HEK293T (cell line): ENCODE data around the gene TPRG1.

Experiments used
- ARNT ChIP-seq: fragments of 450-650 bp; IDR thresholded peaks from 2 replicates; pipeline ENCODE4 v1.6.1; 2017; ENCODE audit warnings: mild to moderate bottlenecking
- BHLHE40 ChIP-seq: fragments of 450-650 bp; IDR thresholded peaks from 2 replicates; pipeline ENCODE4 v1.6.1; 2016; ENCODE audit warnings: mild to moderate bottlenecking, moderate library complexity, borderline replicate concordance
- ELF4 ChIP-seq: fragments of 450-650 bp; IDR thresholded peaks from 2 replicates; pipeline ENCODE4 v1.6.1; 2017; ENCODE audit warnings: antibody characterized with exemption
- FOXK2 ChIP-seq: fragments of 450-650 bp; IDR thresholded peaks from 2 replicates; pipeline ENCODE4 v1.6.1; 2016; ENCODE audit warnings: mild to moderate bottlenecking
- FOXM1 ChIP-seq: fragments of 450-650 bp; IDR thresholded peaks from 2 replicates; pipeline ENCODE4 v1.6.1; 2017; ENCODE audit warnings: mild to moderate bottlenecking, borderline replicate concordance
- LEF1 ChIP-seq: fragments of 450-650 bp; IDR thresholded peaks from 2 replicates; pipeline ENCODE4 v1.6.1; 2017; ENCODE audit warnings: mild to moderate bottlenecking, borderline replicate concordance
- NFRKB ChIP-seq: fragments of 450-650 bp; IDR thresholded peaks from 2 replicates; pipeline ENCODE4 v1.6.1; 2016; ENCODE audit warnings: mild to moderate bottlenecking, moderate library complexity
- SP1 ChIP-seq: fragments of 450-650 bp; IDR thresholded peaks from 2 replicates; pipeline ENCODE4 v1.6.1; 2017
- SUZ12 ChIP-seq: fragments of 450-650 bp; IDR thresholded peaks from 2 replicates; pipeline ENCODE4 v1.6.1; 2016; ENCODE audit warnings: mild to moderate bottlenecking
- TARDBP ChIP-seq: fragments of 450-650 bp; IDR thresholded peaks from 2 replicates; pipeline ENCODE4 v1.6.1; 2016
- ZNF384 ChIP-seq: fragments of 450-650 bp; IDR thresholded peaks from 2 replicates; pipeline ENCODE4 v1.6.1; 2016

DNA sequence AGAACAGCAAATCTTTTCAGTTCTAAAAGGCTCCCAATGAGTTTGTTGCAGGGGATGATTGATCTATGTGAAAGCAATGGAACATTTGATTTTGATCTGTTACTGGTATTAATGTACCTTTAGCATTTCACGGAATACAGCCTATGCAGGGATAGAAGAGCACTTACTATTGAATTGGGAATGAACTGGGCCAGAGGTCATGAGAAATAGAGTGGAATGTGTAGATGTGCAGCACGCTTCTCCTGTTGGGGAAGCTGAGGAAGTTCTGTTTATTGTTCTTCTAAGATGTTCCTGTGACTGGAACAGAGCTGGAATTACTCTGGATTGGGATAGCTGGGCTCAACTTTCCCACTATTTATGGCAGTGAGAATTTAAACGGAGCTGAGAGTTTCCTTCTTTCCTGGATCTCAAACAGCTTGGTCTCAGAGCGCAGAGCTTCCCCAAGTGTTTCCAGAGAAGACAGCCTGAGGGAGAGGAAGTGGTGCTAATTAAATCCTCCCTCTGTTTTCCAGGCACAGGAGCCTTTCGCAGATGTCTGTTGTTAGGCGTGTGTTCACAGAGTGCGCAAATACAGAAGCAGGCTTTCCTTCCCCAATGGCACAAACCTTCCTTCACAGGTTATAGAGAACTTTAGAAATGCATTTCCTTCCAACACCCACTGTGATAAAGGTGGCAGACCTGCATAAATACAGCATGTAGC is 32.5 kb downstream of the TPRG1 start:
- TF ChIP-seq TARDBP (no peak), FOXM1 (no peak), SUZ12 (no peak), SP1 (no peak), BHLHE40 (no peak), LEF1 (no peak), NFRKB (no peak), ELF4 (no peak), ZNF384 (no peak), FOXK2 (no peak), ARNT (no peak)
